A549 (cell line): ENCODE results near the gene OR5M3. TPM values are rescaled to one million over a fixed set of nuclear protein-coding genes. Genes with fewer than 3 reads are reported as not detected.

Experiments used
- ATAC-seq, 2 experiments: fragments of 200-7000 bp in 1 of 2; fragments of >200 bp in 1 of 2; cut with Nextera tagmentation in 1 of 2; cut with Tn5 transposase in 1 of 2; 3 replicates each; pipeline versions ENCODE4 v1.8.0 to v1.9.1; 2018 to 2020; ENCODE audit warnings: mild to moderate bottlenecking in 1 of 2, moderate library complexity in 1 of 2
- CTCF ChIA-PET: fragments of 300-600 bp; sonication (Branson Sonifier 250); formaldehyde crosslinking; extraction: SDS; loops from one replicate; lab custom pipeline; 2021; ENCODE audit warnings: antibody characterized with exemption, inconsistent platforms; lab: Yijun Ruan, JAX
- POLR2A ChIA-PET: fragments of 350-600 bp; formaldehyde crosslinking; extraction: SDS; loops from one replicate; lab custom pipeline; 2021; ENCODE audit warnings: antibody characterized with exemption, inconsistent platforms; lab: Yijun Ruan, JAX
- DNase-seq, 2 experiments: peaks; one replicate each; pipeline versions ENCODE4 v3.0.0 to v3.0.0-alpha.2; 2011 to 2016; ENCODE audit warnings: low read depth in 1 of 2, low spot score in 1 of 2
- FAIRE-seq: peaks from 2 replicates; lab custom pipeline; 2011; peaks lifted over from hg19 to GRCh38; lab: Jason Lieb, UNC
- H3K27ac ChIP-seq, 2 experiments: fragments of >200 bp; sonication (Bioruptor Twin); formaldehyde crosslinking; 3 replicates each; pipeline ENCODE4 v1.5.1; 2016 to 2017
- H3K4me1 ChIP-seq: fragments of >200 bp; sonication (Bioruptor Twin); formaldehyde crosslinking; 3 replicates; pipeline ENCODE4 v1.6.1; 2016
- H3K4me2 ChIP-seq: fragments of >200 bp; sonication (Bioruptor Twin); formaldehyde crosslinking; 3 replicates; pipeline ENCODE4 v1.6.1; 2016
- H3K4me3 ChIP-seq: fragments of >200 bp; sonication (Bioruptor Twin); formaldehyde crosslinking; 3 replicates; pipeline ENCODE4 v1.5.1; 2016
- H3K9me3 ChIP-seq: fragments of >200 bp; sonication (Bioruptor Twin); formaldehyde crosslinking; 3 replicates; pipeline ENCODE4 v1.6.1; 2016
- ATOH8 ChIP-seq: fragments of 250-450 bp; sonication (Bioruptor Pico); IDR thresholded peaks from 2 replicates; pipeline ENCODE4 v1.5.0; 2020; ENCODE audit warnings: low read depth, mild to moderate bottlenecking, moderate library complexity
- CEBPB ChIP-seq, 2 experiments: fragments of >200 bp in 1 of 2; sonication (Bioruptor Twin) in 1 of 2; formaldehyde crosslinking in 1 of 2; IDR thresholded peaks; 2 replicates each; pipeline ENCODE4 v1.6.1; 2012 to 2016
- CTCF ChIP-seq: fragments of >200 bp; sonication (Bioruptor Twin); formaldehyde crosslinking; IDR thresholded peaks from 3 replicates; pipeline ENCODE4 v1.5.1; 2016
- E2F6 ChIP-seq: IDR thresholded peaks from 2 replicates; pipeline ENCODE4 v1.6.1; 2012; ENCODE audit warnings: low read depth, borderline replicate concordance
- EHF ChIP-seq: fragments of 250-450 bp; sonication (Bioruptor Pico); IDR thresholded peaks from 2 replicates; pipeline ENCODE4 v1.5.0; 2020; ENCODE audit warnings: mild to moderate bottlenecking
- FOSB ChIP-seq: fragments of 250-450 bp; sonication (Bioruptor Pico); IDR thresholded peaks from 2 replicates; pipeline ENCODE4 v1.5.0; 2020; ENCODE audit warnings: mild to moderate bottlenecking, moderate library complexity
- GATA3 ChIP-seq: IDR thresholded peaks from 2 replicates; pipeline ENCODE4 v1.6.1; 2012; ENCODE audit warnings: borderline replicate concordance
- HES2 ChIP-seq: fragments of >200 bp; sonication (Bioruptor Twin); formaldehyde crosslinking; IDR thresholded peaks from 2 replicates; pipeline ENCODE4 v1.6.1; 2016
- HEYL ChIP-seq: fragments of 250-450 bp; sonication (Bioruptor Pico); IDR thresholded peaks from 2 replicates; pipeline ENCODE4 v1.8.0; 2021; ENCODE audit warnings: mild to moderate bottlenecking, moderate library complexity
- HOXA7 ChIP-seq: fragments of 250-450 bp; sonication (Bioruptor Pico); IDR thresholded peaks from 2 replicates; pipeline ENCODE4 v1.5.0; 2020; ENCODE audit warnings: mild to moderate bottlenecking, moderate library complexity
- HOXB13 ChIP-seq: fragments of 250-450 bp; sonication (Bioruptor Pico); IDR thresholded peaks from 2 replicates; pipeline ENCODE4 v1.5.0; 2020; ENCODE audit warnings: low read depth, mild to moderate bottlenecking, moderate library complexity
- HOXB5 ChIP-seq: fragments of 250-450 bp; sonication (Bioruptor Pico); IDR thresholded peaks from 2 replicates; pipeline ENCODE4 v1.5.0; 2020; ENCODE audit warnings: mild to moderate bottlenecking, moderate library complexity
- KDM1A ChIP-seq: fragments of 200-600 bp; sonication (generic); IDR thresholded peaks from 2 replicates; pipeline ENCODE4 v1.6.1; 2016; ENCODE audit warnings: low read depth, mild to moderate bottlenecking
- MAFK ChIP-seq: fragments of 450-650 bp; IDR thresholded peaks from 2 replicates; pipeline ENCODE4 v1.6.1; 2014; ENCODE audit not compliant: partially characterized antibody
- POLR2AphosphoS2 ChIP-seq: conservative IDR thresholded peaks from 2 replicates; pipeline ENCODE4 v1.6.1; 2012; ENCODE audit warnings: low read length, improper control_type of control experiment, inconsistent platforms
- RAD21 ChIP-seq, 2 experiments: fragments of >200 bp in 1 of 2; sonication (Bioruptor Twin) in 1 of 2; formaldehyde crosslinking in 1 of 2; IDR thresholded peaks in 1 of 2; conservative IDR thresholded peaks in 1 of 2; 2 replicates in 1 of 2; 3 replicates in 1 of 2; pipeline ENCODE4 v1.6.1; 2012 to 2018; ENCODE audit warnings: inconsistent platforms in 1 of 2
- RCOR1 ChIP-seq: fragments of 150-350 bp; IDR thresholded peaks from 2 replicates; pipeline ENCODE4 v1.6.1; 2014; ENCODE audit warnings: antibody characterized with exemption, low read length, low read depth
- SMC3 ChIP-seq: fragments of >200 bp; sonication (Bioruptor Twin); formaldehyde crosslinking; IDR thresholded peaks from 3 replicates; pipeline ENCODE4 v1.6.1; 2018; ENCODE audit warnings: inconsistent platforms
- TP53 ChIP-seq: fragments of 250-450 bp; sonication (Bioruptor Pico); IDR thresholded peaks from 2 replicates; pipeline ENCODE4 v1.5.0; 2021; ENCODE audit warnings: mild to moderate bottlenecking, moderate library complexity
- WGBS: methylation state at CpG from one replicate; pipeline ENCODE4 v1.1.6; 2017; ENCODE audit errors: missing lambda C conversion rate; 5-methylcytosine and 5-hydroxymethylcytosine counted together
- polyA minus RNA-seq: library from RNA; depleted of rRNA, polyadenylated mRNA; stranded (reverse); fragments of >200 nt; gene quantifications from 2 replicates; pipeline ENCODE4 v1.2.3, GENCODE V29; 2011; rRNA and poly(A)+ RNA removed
- polyA plus RNA-seq, 4 experiments: library from polyadenylated mRNA; depleted of rRNA in 3 of 4; stranded (reverse); fragments of >200 nt; fragmentation: RNase III in 1 of 4; extraction: RNeasy Plus Mini Kit Qiagen cat#74134 plus additional on column Dnase treatment in 1 of 4; gene quantifications; 2 replicates in 3 of 4; 3 replicates in 1 of 4; pipeline ENCODE4 v1.2.3, GENCODE V29; 2011 to 2017

The OR5M3 gene
- polyA plus RNA-seq (2011; rRNA removed) (not detected in 2 replicates), polyA plus RNA-seq (2017; fragmentation: RNase III; extraction: RNeasy Plus Mini Kit Qiagen cat#74134 plus additional on column Dnase treatment) (not detected in 3 replicates), polyA minus RNA-seq (not detected in 2 replicates)
- polyA plus RNA-seq (2012; cell fraction: cytosol; rRNA removed), result not detected in 2 replicates
- polyA plus RNA-seq (2012; cell fraction: nucleus; rRNA removed), result not detected in 2 replicates

GRCh38 chr11:56473252-56473651 is at the start of gene OR5M3:
OR5M3 (minus strand) TSS chr11:56473352; CDS start chr11:56470497, 2,855 bp downstream.
- 2% methylated on average over 6 of the region's 6 CpGs for WGBS
- Histone ChIP-seq H3K4me3 (no peak within 1 kb of the TSS), H3K4me2 (no peak within 1 kb of the TSS), H3K27ac (no peak within 1 kb of the TSS), H3K9me3 (no peaks in the 10 kb centered on the region), H3K4me1 (no peaks in the 10 kb centered on the region)
- ChIA-PET POLR2A (no interaction called here), CTCF (no interaction called here)
- ATAC-seq (no peak), DNase-seq (no peak), FAIRE-seq (no peak)
- TF ChIP-seq HOXB5, result no peak
- TF ChIP-seq CEBPB (IDR thresholded peaks at IDR 0.05), result no peak
- TF ChIP-seq KDM1A, result no peak
- no peak for TF ChIP-seq HES2
- no peak for TF ChIP-seq HEYL (CRISPR knock-in tag)

- H3K4me3 ChIP-seq, result no peak overlapping the region
- POLR2A ChIA-PET, result no interaction called here
- peak; percentile 71 to 80; a peak in 5 of 6 replicates for ATAC-seq
- no peak overlapping the region for H3K27ac ChIP-seq
- no peaks in the 10 kb centered on the region for H3K9me3 ChIP-seq
- H3K4me2 ChIP-seq, result no peak overlapping the region
- CTCF ChIA-PET, result interaction anchor here (0.6 to 1.3 kb wide), 2 partner anchors 261 to 728 kb away, joined by 3 to 4 read pairs; no protein-coding TSS in a partner anchor
- no peak for FAIRE-seq
- TF ChIP-seq HOXB13, result no peak
- peak; percentile 44 for TF ChIP-seq CTCF
- TF ChIP-seq ATOH8 (CRISPR knock-in tag), result no peak
- peak; percentile 43 to 52; a peak in 4 of 5 replicates for TF ChIP-seq RAD21 (conservative IDR thresholded peaks at IDR 0.05 in 1 of 2, IDR thresholded peaks at IDR 0.05 in 1 of 2)
- no peak for TF ChIP-seq RCOR1
- TF ChIP-seq SMC3, result peak; percentile 56
- 5% methylated on average over 5 of the region's 5 CpGs for WGBS
- DNase-seq, result peak; percentile 4 to 47
- H3K4me1 ChIP-seq, result no peaks in the 10 kb centered on the region
Observed at GRCh38 chr11:56522008-56522407, 48.9 kb upstream of the OR5M3 start.

- 2% methylated on average over 1 of the region's 1 CpG for WGBS
- no peak overlapping the region for H3K27ac ChIP-seq
- no peaks in the 10 kb centered on the region for H3K4me1 ChIP-seq
- ChIA-PET POLR2A (no interaction called here), CTCF (interaction anchor here (0.9 kb wide), 1 partner anchor 17 kb away, joined by 3 read pairs; no protein-coding TSS in a partner anchor)
- TF ChIP-seq GATA3 (no peak), MAFK (peak; percentile 52), FOSB (no peak), POLR2AphosphoS2 (no peak)
- no peak overlapping the region for H3K4me3 ChIP-seq
- no peaks in the 10 kb centered on the region for H3K9me3 ChIP-seq
- no peak for ATAC-seq
- FAIRE-seq, result no peak
- H3K4me2 ChIP-seq, result no peak overlapping the region
- DNase-seq, result no peak
Observed at GRCh38 chr11:56513280-56513679, 40.1 kb upstream of the OR5M3 start.

GRCh38 chr11:56509439-56509838 is 36.3 kb upstream of the OR5M3 start:
- ATAC-seq, result no peak
- Histone ChIP-seq H3K9me3 (no peaks in the 10 kb centered on the region), H3K4me3 (no peak overlapping the region), H3K27ac (no peak overlapping the region)
- CTCF ChIA-PET, result no interaction called here
- 9% methylated on average over 1 of the region's 1 CpG for WGBS
- no peak for FAIRE-seq
- no peak for DNase-seq
- TF ChIP-seq HEYL (CRISPR knock-in tag) (no peak), E2F6 (no peak), HOXA7 (CRISPR knock-in tag) (no peak), EHF (no peak), TP53 (CRISPR knock-in tag) (no peak)
- TF ChIP-seq, all 56 proteins: peak for 0
- POLR2A ChIA-PET, result no interaction called here
- no peak overlapping the region for H3K4me2 ChIP-seq
- no peaks in the 10 kb centered on the region for H3K4me1 ChIP-seq
